Spleen (tissue), 7 donors: ENCODE data around the gene KCNAB3.

Experiments used
- POLR2A ChIP-seq, 3 donors: fragments of 450-650 bp; IDR thresholded peaks; one replicate each; pipeline ENCODE4 v1.5.1; 2017; ENCODE audit warnings: antibody characterized with exemption in 3 of 3, mild to moderate bottlenecking in 1 of 3
- POLR2AphosphoS5 ChIP-seq, 3 donors: sonication (generic); formaldehyde crosslinking; IDR thresholded peaks; one replicate each; pipeline ENCODE4 v1.5.1; 2017; ENCODE audit warnings: antibody characterized with exemption in 3 of 3
- TF ChIP-seq, protein P1 (sequence below), 11 experiments: fragments of 200-600 bp in 7 of 11; fragments of 450-650 bp in 4 of 11; sonication (generic) in 4 of 11; IDR thresholded peaks in 8 of 11; conservative IDR thresholded peaks in 3 of 11; 1 replicate in 7 of 11; 2 replicates in 4 of 11; pipeline versions ENCODE4 v1.4.0 to v1.8.0; 2016 to 2021; ENCODE audit warnings: antibody characterized with exemption in 11 of 11, inconsistent platforms in 4 of 11, mild to moderate bottlenecking in 1 of 11
- donor health status: DM: no; HTN: no; CAD: no; lungs with moderate emphysema.
- donor health status: DM: no; HTN: no; CAD: no.
- donor health status: DM: no; HTN: no; CAD: no.

DNA sequence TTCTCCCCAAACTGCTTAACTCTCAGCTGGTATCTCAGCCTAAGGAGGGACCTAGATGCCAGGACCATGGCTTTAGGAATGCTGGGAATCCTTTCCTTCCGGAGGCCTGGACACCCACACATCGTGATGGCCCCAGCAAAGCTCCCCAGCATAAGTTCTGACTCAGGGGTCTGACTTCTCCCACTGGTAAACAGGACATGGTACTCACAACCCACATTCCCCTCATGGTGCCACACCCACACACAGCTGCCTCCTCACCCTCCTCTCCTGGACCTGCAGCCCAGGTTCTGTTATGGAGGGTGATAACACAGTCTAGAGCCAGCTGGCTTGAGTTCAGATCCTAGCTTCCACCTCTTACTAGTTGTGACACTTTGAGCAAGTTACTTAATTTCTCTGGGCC is 12.8 kb downstream of the KCNAB3 start:
- TF ChIP-seq, protein P1, sequence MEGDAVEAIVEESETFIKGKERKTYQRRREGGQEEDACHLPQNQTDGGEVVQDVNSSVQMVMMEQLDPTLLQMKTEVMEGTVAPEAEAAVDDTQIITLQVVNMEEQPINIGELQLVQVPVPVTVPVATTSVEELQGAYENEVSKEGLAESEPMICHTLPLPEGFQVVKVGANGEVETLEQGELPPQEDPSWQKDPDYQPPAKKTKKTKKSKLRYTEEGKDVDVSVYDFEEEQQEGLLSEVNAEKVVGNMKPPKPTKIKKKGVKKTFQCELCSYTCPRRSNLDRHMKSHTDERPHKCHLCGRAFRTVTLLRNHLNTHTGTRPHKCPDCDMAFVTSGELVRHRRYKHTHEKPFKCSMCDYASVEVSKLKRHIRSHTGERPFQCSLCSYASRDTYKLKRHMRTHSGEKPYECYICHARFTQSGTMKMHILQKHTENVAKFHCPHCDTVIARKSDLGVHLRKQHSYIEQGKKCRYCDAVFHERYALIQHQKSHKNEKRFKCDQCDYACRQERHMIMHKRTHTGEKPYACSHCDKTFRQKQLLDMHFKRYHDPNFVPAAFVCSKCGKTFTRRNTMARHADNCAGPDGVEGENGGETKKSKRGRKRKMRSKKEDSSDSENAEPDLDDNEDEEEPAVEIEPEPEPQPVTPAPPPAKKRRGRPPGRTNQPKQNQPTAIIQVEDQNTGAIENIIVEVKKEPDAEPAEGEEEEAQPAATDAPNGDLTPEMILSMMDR (IDR thresholded peaks at IDR 0.05 in 8 of 11, conservative IDR thresholded peaks at IDR 0.05 in 3 of 11), result no peak
- TF ChIP-seq POLR2AphosphoS5 (IDR thresholded peaks at IDR 0.05) (no peak), POLR2A (IDR thresholded peaks at IDR 0.05) (no peak)
